GM19099 (cell line): ENCODE results near the gene ZNF747.
A peak's percentile ranks its signal among the peaks of the same experiment; 100 is the strongest.

Experiments used
- POLR2A ChIP-seq: IDR thresholded peaks from 3 replicates; pipeline ENCODE4 v1.6.1; 2011; ENCODE audit warnings: low read depth; ENCODE audit not compliant: insufficient read length; ENCODE audit errors: extremely low read depth

Gene ZNF747

GRCh38 chr16:30534368-30535105, at the start of gene ZNF747:
Gene ZNF747, minus strand, starts transcription at chr16:30534858. Its CDS starts 179 bp downstream, at chr16:30534679.
- peak; percentile 74 for TF ChIP-seq POLR2A

GRCh38 chr16:30582611-30583340, 48.1 kb upstream of the ZNF747 start:
- TF ChIP-seq POLR2A: no peak

GRCh38 chr16:30581457-30581856, 46.8 kb upstream of the ZNF747 start:
- TF ChIP-seq POLR2A: no peak

GRCh38 chr16:30574678-30575077, 40.0 kb upstream of the ZNF747 start:
- no peak for TF ChIP-seq POLR2A

- peak; percentile 69 for TF ChIP-seq POLR2A
These were observed 37.0 kb upstream of the ZNF747 start, which contains the start of gene ZNF688 for GRCh38 chr16:30571445-30572322. Gene ZNF688, minus strand, starts transcription at chr16:30571714. Its CDS starts 85 bp downstream, at chr16:30571629.

- TF ChIP-seq POLR2A: no peak
These were observed 36.2 kb upstream of the ZNF747 start for GRCh38 chr16:30570636-30571444.

GRCh38 chr16:30569746-30570635, 35.3 kb upstream of the ZNF747 start:
- TF ChIP-seq POLR2A: no peak

GRCh38 chr16:30569281-30569680, 34.6 kb upstream of the ZNF747 start:
- TF ChIP-seq POLR2A: no peak

GRCh38 chr16:30567991-30568638, 33.5 kb upstream of the ZNF747 start:
- peak; percentile 11 for TF ChIP-seq POLR2A

GRCh38 chr16:30567160-30567990, 32.7 kb upstream of the ZNF747 start:
- no peak for TF ChIP-seq POLR2A

GRCh38 chr16:30566531-30566930, 31.9 kb upstream of the ZNF747 start:
- no peak for TF ChIP-seq POLR2A

GRCh38 chr16:30565984-30566383, 31.3 kb upstream of the ZNF747 start:
- TF ChIP-seq POLR2A: no peak
